HG03060 (cell line): ENCODE measurements around the gene UBD.

ENCODE experiments used
- ATAC-seq: cut with Tn5 transposase; IDR thresholded peaks from one replicate; pipeline ENCODE4 v1.9.1; 2021; ENCODE audit warnings: low read depth, moderate number of reproducible peaks; ENCODE audit not compliant: unreplicated experiment

Gene UBD

DNA sequence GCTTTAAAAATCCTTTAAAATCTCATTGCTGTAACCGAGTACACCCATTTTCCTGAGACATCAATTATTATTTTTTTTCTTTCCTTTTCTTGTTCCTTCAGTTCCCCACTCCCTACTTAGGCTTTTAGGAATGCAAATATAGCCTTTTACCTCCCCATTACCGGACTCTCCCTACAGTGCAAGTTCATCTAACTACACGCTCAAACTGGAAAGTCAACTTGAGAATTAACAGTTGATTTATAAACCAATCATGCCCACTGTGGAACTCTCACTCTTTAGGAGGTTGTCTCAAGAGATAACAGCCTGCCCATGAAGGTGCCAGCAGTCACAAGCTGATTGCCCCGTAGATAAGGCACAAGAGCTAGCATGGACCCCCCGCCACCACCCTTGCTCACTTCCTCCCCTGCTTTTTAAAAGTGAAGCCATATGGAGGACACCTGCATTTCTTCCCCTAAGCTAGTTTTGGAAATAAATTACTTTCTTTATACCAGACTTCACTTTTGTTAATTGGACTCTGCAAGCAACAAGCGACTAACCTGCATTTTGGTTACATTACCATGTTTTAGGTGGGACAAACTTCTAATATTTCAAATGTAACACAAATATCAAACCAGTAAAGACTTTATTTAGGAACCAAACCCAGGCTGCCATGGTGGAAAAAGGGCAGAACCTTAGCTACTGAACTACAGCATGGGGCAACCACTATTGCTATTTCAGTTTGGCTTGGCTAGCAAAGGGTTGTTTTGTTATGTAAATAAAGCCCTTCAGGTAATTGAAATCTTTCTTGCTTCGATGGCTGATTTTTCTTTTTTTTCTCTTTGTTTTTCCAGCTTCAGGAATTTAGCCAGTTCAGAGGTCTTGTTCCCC lies 34.9 kb downstream of the UBD start:
- no peak for ATAC-seq

DNA sequence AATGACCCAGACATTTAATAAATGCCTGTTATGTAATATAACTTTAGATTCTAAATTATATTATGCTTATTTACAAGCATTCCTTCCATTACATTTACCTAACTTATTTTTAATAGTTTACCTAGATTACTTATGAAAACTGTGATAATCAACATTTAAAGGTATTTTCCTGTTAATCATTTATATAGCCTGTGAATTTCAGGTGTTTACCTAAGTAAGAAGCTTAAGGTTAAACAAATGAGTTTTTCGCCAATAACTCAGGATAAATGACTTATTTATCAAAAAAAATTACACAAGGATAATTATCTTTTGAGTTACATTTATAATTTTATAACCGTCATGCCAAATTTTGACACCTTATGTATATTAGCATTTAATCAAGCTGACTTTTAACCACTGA lies 35.5 kb downstream of the UBD start:
- ATAC-seq: no peak

DNA sequence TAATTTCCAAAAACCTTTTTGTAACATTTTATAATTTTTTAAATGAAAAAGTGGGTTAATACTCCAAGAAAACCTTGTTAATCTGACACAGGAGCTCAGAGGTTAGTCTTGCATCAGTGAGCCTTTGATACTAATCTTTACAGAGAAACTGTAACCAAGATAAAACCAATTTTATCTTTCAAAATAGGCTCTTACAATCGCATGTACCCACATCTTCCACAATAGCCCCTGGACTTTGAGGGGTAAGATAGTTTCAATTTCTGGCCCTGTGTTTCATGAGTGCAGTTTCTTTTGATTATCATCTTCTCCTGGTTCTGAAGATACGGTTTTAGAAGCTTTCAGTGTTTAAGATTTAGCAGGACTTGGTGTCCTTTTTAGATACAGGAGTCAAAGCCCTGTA lies 37.3 kb downstream of the UBD start:
- ATAC-seq: no peak

DNA sequence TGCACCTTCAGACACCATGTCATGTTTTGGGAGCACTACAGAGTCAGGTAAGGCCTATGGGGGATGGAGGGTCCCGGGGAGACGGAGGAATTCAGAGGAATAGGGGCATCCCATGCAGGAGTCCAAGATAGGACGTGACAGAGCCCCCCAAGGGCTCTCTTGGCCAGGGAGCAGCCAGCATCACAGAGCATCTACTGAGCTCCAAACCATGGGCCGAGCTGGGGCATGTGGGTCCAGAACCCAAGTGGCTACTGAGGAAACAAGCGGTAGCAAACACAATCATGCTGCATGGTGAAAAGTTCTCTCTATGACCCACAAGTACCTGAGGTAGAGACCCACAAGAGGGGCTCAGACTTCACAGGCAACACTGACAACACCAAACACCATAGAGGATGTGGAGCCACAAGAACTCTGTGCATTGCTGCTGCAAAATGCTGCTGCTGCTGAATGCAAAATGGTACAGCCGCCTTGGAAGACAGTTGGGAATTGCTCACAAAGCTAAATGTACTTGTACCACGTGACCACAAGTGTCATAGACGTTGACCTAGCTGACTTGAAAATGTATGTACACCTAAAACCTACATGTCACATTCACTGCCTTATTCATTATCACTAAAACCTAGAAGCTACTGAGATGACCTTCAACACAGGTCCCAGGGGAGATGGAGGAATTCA lies 38.4 kb downstream of the UBD start:
- ATAC-seq: no peak

DNA sequence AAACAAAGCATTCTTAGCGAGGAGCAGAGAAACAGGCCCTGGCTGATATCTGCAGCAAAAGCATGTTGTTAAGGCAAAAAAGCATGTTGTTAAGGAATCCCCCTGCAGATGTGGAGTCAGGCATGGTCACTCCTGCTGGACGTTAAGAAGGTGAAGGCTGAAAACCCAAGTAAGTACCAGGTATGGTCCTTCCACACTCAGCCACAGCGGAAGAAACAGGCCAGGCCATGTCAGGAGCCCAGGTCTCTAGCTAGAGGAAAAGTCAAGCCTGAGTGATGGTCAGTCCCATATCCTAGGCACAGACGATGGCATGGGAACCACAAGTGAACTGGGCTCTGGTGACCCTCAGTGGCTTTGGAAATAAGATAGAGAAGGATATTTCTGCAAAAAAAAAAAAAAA lies 39.3 kb downstream of the UBD start:
- ATAC-seq: no peak

DNA sequence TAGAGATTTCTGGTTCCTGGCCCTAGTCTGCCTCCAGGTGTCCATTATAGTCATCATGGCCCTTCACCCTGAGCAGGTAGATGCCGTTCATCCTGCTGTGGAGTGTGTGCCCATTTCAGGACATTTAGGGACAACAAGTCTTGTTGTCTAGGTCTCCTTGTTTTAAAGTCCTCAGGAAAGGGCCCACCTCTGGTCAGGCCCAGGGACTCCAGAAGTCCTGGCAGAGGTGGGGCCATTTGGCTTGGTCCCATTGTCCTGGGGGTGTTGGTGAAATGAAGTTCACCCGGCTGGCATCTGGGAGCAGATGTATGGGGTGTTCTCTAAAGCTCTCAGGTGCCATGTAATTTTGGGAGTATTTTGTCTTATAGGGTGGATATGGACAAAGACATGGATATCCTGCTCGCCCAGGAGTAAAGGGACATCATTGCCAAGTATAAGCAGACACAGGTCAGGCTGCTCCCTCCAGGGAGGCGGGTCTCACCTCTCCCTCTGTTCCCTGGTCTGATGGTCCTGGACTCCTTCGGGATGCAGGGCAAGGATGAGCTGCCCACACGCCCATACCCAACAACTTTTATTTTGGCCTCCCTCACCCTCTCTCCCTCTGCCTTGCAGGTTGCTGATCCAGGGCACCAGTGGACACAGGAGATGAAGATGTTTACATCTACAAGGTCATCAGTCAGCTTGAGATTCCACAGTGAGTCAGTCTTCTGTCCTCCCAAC lies 40.1 kb downstream of the UBD start:
- ATAC-seq: no peak

DNA sequence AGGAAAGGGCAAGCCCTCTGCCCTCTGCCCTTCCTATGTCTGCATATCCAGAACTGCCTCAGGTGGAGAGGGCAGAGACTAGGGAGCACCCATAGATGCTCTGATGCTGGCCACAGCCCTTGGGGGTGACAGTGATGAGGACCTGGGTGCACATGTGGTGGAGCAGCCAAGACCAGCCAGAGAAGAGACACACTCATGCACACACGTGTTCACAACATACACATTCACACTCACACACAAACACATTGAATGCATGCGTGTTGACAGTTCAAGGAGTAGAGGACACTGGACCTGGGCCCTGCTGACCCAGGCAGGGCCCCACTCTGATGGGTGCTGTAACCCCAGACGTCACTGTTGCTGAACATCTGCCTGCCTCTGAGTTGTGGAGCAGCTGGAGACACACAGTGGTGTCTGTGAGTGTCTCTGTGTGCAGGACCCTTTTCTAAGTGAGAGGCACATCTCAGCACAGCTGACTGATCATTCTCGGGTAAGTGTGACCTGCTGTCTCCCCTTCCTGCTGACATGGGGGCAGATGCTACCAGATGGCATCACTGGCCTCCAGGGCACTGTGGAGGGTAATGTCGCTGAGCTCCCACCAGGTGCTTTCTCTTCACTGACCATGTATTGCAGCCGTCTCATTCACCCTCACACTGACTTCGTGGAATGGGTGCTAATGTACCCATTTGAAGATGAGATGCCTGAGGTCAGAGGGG lies 41.6 kb downstream of the UBD start:
- ATAC-seq: no peak

DNA sequence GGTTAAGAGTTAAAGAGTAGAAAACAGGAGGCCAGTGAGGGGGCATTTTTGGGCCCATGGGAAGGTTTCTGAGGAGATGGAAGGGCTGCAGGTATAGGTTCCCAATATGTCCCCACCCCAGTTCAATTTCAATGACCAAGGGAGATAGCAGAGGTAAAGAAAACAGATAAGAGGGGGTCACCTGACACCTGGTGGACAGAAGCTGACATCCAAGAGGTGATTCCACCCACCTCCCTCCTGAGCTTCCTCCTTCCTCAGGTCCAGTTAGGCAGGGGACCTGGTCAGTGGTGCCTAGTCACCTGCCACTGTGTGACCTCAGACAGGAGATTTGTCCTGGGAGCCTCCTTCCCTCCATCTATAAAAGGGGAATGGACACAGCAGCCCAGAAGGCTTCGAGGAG lies 42.3 kb downstream of the UBD start:
- no peak for ATAC-seq

DNA sequence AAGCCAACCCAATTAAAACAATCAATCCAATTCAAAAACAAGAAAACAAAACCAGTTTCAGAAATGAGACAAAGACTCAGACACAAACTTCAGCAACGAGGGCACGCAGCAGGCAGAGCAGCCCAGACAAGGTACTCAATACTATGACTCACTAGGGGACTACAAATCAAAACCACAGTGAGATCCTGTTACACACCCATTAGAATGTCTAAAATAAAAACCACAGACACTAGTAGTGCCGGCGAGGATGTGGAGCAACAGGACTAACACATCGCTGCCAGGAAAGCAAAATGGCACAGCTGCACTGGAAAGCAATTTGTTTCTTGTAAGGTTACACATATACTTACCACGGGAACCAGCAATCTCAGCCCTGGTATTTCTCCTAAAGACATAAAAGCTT lies 43.4 kb downstream of the UBD start:
- no peak for ATAC-seq

DNA sequence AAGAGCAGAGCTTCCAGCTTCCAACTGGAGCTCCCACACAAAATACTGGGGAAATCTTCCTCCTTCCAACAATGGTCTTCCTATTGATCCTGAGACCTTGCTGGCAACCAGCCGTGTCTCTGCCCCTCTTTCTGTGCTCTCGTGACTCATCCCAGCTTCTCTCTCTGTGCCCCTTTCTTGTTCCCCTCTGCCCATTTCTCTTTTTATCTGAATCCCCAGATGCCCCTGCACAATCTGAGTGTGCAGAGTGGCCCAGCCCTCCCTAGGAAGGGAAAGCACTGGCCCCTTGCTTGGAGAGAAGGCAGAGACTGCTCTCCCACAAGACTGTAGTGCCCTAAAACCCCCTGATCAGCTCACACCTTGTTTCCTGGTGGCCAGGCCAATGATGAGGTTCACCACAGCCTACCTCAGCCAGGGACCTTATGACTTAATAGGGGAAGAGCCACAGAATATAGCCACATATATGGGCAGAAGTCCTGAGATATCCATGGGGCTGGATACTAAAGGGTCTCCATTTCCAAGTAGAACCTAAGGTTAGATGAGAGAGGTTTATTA lies 48.7 kb downstream of the UBD start:
- ATAC-seq: no peak

DNA sequence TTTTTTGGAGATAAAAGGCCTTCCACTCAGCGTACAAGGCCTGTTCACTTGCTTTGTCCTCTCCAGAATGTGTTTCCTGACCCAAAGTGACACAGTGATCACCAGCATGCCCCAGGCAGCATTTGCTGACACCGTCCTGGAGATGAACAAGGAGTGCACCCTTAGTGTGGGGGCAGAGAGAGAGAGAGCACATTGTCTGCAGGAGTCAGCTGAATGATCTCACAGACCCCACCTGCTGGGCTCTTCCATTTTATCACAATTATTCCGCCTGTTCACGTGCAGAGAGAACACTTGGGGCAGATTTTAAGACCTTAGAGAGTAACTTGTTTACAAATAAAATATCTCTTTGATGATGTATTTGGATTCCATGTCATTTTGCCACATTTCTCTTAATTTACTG lies 49.3 kb downstream of the UBD start:
- no peak for ATAC-seq

DNA sequence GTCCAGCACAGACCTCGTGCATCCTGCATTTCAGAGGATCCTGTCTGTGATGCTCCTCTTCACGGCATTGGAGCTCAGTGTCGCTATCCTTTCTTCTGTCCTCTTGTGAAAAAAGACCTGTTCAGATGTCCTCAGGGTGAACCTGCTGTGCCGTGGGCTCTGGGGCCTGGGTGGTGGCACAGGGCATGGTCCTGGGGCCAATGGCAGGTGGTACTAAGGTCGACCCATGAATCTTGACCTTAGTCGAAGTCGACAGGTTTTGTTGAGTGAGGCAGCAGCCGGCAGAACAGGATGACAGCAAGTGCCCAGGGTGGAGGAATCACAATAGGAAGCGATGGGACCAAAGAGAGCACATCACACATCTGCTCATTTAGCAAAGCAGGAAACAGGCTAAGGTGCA lies 49.8 kb downstream of the UBD start:
- ATAC-seq: no peak

DNA sequence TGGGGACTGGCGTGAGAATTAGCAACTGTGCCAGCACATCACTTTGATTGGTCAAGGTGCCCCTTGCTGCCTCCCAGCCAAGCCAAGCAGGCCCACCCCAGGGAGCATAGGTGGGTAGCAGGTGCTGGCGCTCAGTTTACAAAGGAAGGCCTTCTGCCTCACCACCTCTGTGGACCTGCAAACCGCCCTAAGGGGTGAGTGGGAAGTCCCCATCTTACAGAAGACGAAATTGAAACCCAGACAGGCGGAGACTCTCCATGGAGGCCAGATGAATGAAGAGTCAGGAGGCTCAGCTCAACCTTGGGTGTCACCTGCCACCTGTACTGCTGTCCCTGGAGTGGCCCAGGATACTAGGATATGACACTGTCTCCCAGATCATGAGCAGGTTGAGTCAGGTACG lies 50.3 kb downstream of the UBD start:
- no peak for ATAC-seq

DNA sequence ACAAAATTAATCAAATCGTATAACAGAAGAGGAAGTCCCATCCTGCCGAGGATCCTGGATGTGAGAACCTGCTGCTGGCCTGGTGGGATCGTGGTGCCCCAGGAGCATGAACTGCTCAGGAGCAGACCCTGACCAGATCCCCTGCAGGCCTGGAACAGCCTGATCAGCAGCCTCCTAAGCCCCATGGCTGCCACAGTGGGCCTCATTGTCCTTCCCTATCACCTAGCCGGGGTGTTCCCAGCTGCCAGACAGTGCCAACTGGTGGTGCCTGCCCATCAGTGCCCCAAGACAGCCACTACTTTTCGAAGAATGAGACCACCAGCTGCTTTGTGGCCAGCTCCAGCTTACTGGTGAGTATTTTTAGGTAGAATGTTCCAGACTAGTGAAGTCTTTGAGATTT lies 52.2 kb downstream of the UBD start:
- no peak for ATAC-seq

DNA sequence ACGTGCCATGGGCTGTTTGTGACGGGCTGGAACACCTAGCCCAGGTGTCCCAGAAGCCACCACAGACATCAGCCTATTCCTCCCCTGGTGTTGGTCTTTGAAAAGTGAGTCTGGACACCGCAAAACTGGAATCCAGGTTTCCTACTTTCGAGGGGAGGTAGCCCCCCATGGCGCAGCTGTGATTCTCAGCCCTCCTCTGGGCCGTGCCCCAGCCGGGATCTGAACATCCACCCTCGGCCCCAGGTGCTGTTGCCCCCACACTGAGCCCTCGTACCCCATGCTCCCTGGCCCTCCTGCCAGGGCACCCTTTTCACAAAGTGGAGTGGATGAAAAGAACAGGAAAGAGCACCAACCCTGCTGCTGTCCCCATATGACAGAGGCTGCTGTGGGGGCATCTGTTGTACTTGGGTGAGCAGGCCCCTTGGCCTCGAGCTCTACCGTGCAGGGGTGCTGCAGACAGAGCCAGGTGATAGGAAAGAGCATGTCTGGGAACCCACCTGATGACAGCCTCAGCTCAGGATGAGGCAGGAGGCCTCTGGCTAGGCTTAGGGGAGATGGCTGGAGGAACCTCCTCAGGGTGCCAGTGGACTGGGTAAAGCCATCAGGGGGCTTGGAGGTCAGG lies 53.0 kb downstream of the UBD start:
- ATAC-seq: no peak

DNA sequence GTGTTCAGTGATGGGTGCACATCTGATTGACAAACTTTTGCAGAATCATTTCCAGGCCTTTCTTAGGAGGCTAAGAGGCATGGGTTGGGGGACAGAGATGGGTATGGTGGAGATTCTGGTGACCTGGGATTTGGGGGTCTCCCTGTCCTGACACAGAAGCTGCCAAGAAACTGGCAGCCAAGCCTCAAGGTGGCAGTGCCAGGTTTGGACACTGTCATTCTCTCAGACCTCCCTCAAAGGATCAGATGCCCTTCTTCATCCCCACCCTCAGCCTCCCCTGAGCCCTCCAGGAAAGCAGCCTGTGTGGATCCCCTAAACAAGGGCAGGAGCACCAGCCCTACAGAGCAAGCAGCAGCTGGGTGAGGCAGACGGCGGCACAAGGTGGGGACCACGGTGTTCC lies 53.7 kb downstream of the UBD start:
- no peak for ATAC-seq
